SK-N-SH (cell line): ENCODE results near the gene VMP1. TPM values are rescaled to one million over a fixed set of nuclear protein-coding genes. Genes with fewer than 3 reads are reported as not detected.

Experiments used
- CTCF ChIA-PET: fragments of 300-600, 350-600 bp; formaldehyde crosslinking; extraction: SDS; loops from one replicate; lab custom pipeline; 2021; lab: Yijun Ruan, JAX
- POLR2A ChIA-PET: fragments of 350-600 bp; sonication (Branson Sonifier 250); formaldehyde crosslinking; extraction: SDS; loops from one replicate; lab custom pipeline; 2020; ENCODE audit warnings: antibody characterized with exemption, inconsistent platforms; lab: Yijun Ruan, JAX
- DNase-seq: peaks from one replicate; pipeline ENCODE4 v3.0.0; 2012
- H2AFZ ChIP-seq: fragments of 200-600 bp; sonication (generic); 2 replicates; pipeline ENCODE4 v1.8.1; 2016; ENCODE audit warnings: antibody characterized with exemption, mild to moderate bottlenecking, low read depth
- H3F3A ChIP-seq: fragments of 200-600 bp; sonication (generic); replicated peaks from 2 replicates; pipeline ENCODE3; 2016; ENCODE audit warnings: antibody characterized with exemption, mild to moderate bottlenecking; ENCODE audit not compliant: insufficient read depth
- H3K27ac ChIP-seq, 2 experiments: fragments of 200-500 bp in 1 of 2; fragments of 200-600 bp in 1 of 2; sonication (Bioruptor generic) in 1 of 2; sonication (generic), shearing (Covaris generic) in 1 of 2; 2 replicates each; pipeline versions ENCODE4 v1.5.1 to v1.6.1; 2014 to 2016; ENCODE audit warnings: low read depth in 2 of 2, inconsistent platforms in 1 of 2, low read length in 1 of 2, mild to moderate bottlenecking in 1 of 2, mixed read lengths in 1 of 2
- H3K27me3 ChIP-seq: fragments of 200-600 bp; sonication (generic), shearing (Covaris generic); 2 replicates; pipeline ENCODE4 v1.6.1; 2016; ENCODE audit warnings: mixed run types; ENCODE audit not compliant: insufficient read depth
- H3K36me3 ChIP-seq, 2 experiments: fragments of 200-500 bp in 1 of 2; fragments of 200-600 bp in 1 of 2; sonication (Bioruptor generic) in 1 of 2; sonication (generic) in 1 of 2; replicated peaks in 1 of 2; 2 replicates each; pipeline versions ENCODE3 to v1.5.1; 2014 to 2016; ENCODE audit warnings: low read length in 1 of 2, mild to moderate bottlenecking in 1 of 2; ENCODE audit not compliant: insufficient read depth in 2 of 2, control insufficient read depth in 1 of 2
- H3K4me1 ChIP-seq, 2 experiments: fragments of 200-500 bp in 1 of 2; fragments of 200-600 bp in 1 of 2; sonication (Bioruptor generic) in 1 of 2; sonication (generic), shearing (Covaris generic) in 1 of 2; 2 replicates each; pipeline versions ENCODE4 v1.5.1 to v1.6.1; 2014 to 2016; ENCODE audit warnings: low read depth in 1 of 2, low read length in 1 of 2, mixed run types in 1 of 2; ENCODE audit not compliant: insufficient read depth in 2 of 2, control insufficient read depth in 1 of 2
- H3K4me2 ChIP-seq: fragments of 200-600 bp; sonication (generic), shearing (Covaris generic); 2 replicates; pipeline ENCODE4 v1.6.1; 2017; ENCODE audit warnings: mixed run types
- H3K4me3 ChIP-seq, 2 experiments: fragments of 200-500 bp in 1 of 2; fragments of 200-600 bp in 1 of 2; sonication (Bioruptor generic) in 1 of 2; sonication (generic), shearing (Covaris generic) in 1 of 2; 2 replicates each; pipeline versions ENCODE4 v1.5.1 to v1.8.1; 2014 to 2016; ENCODE audit warnings: low read depth in 2 of 2, inconsistent platforms in 1 of 2, low read length in 1 of 2, mild to moderate bottlenecking in 1 of 2, mixed read lengths in 1 of 2, moderate library complexity in 1 of 2
- H3K79me2 ChIP-seq: fragments of 200-600 bp; sonication (generic); 2 replicates; pipeline ENCODE4 v1.8.1; 2017; ENCODE audit warnings: mild to moderate bottlenecking; ENCODE audit not compliant: insufficient read depth
- H3K9ac ChIP-seq: fragments of 200-600 bp; sonication (generic); 2 replicates; pipeline ENCODE4 v1.6.1; 2017; ENCODE audit warnings: mixed run types
- H3K9me2 ChIP-seq: fragments of 200-600 bp; sonication (generic); 2 replicates; pipeline ENCODE4 v1.6.1; 2017; ENCODE audit warnings: mixed run types
- H3K9me3 ChIP-seq: fragments of 200-600 bp; sonication (generic); 2 replicates; pipeline ENCODE4 v1.6.1; 2017; ENCODE audit warnings: mixed run types, mild to moderate bottlenecking, moderate library complexity
- H4K20me1 ChIP-seq: fragments of 200-600 bp; sonication (generic); 2 replicates; pipeline ENCODE4 v1.6.1; 2017; ENCODE audit warnings: mild to moderate bottlenecking, mixed run types; ENCODE audit not compliant: insufficient read depth
- CHD2 ChIP-seq: fragments of 150-350 bp; IDR thresholded peaks from 2 replicates; pipeline ENCODE4 v1.6.1; 2018; ENCODE audit warnings: low read length; ENCODE audit not compliant: partially characterized antibody
- CTCF ChIP-seq: fragments of 200-600 bp; sonication (generic); IDR thresholded peaks from 2 replicates; pipeline ENCODE4 v1.6.1; 2017; ENCODE audit warnings: antibody characterized with exemption, mild to moderate bottlenecking, moderate library complexity
- ELF1 ChIP-seq: IDR thresholded peaks from 2 replicates; pipeline ENCODE4 v1.4.0; 2012
- EP300 ChIP-seq, 2 experiments: IDR thresholded peaks; 2 replicates each; pipeline versions ENCODE4 v1.4.0 to v1.6.1; 2012; ENCODE audit warnings: borderline replicate concordance in 1 of 2, low read depth in 1 of 2, low read length in 1 of 2
- EZH2phosphoT487 ChIP-seq: fragments of 200-600 bp; sonication (generic); IDR thresholded peaks from 2 replicates; pipeline ENCODE4 v1.6.1; 2017; ENCODE audit warnings: low read depth, mixed run types, mild to moderate bottlenecking, antibody characterized with exemption, moderate library complexity, borderline replicate concordance
- FOSL2 ChIP-seq: IDR thresholded peaks from 2 replicates; pipeline ENCODE4 v1.4.0; 2012; ENCODE audit warnings: low read depth, mild to moderate bottlenecking, moderate library complexity, borderline replicate concordance
- GATA2 ChIP-seq: sonication (generic); formaldehyde crosslinking; IDR thresholded peaks from 2 replicates; pipeline ENCODE4 v1.5.0; 2020; ENCODE audit warnings: mild to moderate bottlenecking, missing genetic modification reagents
- IRF3 ChIP-seq: fragments of 150-350 bp; IDR thresholded peaks from 2 replicates; pipeline ENCODE4 v1.6.1; 2016; ENCODE audit warnings: mild to moderate bottlenecking, low read depth, low read length
- JUND ChIP-seq: IDR thresholded peaks from 2 replicates; pipeline ENCODE4 v1.4.0; 2012
- MAX ChIP-seq: IDR thresholded peaks from 2 replicates; pipeline ENCODE4 v1.4.0; 2012; ENCODE audit warnings: low read depth
- MEF2A ChIP-seq: IDR thresholded peaks from 2 replicates; pipeline ENCODE4 v1.4.0; 2012; ENCODE audit warnings: low read depth, borderline replicate concordance
- MXI1 ChIP-seq: IDR thresholded peaks from 2 replicates; pipeline ENCODE4 v1.6.1; 2012; ENCODE audit warnings: mild to moderate bottlenecking, low read depth, low read length, improper control_type of control experiment
- NFIC ChIP-seq: IDR thresholded peaks from 2 replicates; pipeline ENCODE4 v1.4.0; 2012; ENCODE audit warnings: borderline replicate concordance
- RAD21 ChIP-seq: IDR thresholded peaks from 2 replicates; pipeline ENCODE4 v1.6.1; 2012; ENCODE audit warnings: mild to moderate bottlenecking, low read length
- REST ChIP-seq: IDR thresholded peaks from 2 replicates; pipeline ENCODE4 v1.6.1; 2012; ENCODE audit warnings: mild to moderate bottlenecking, low read depth, low read length, moderate library complexity
- TAF1 ChIP-seq: IDR thresholded peaks from 2 replicates; pipeline ENCODE4 v1.6.1; 2012; ENCODE audit warnings: low read depth, mild to moderate bottlenecking, low read length, moderate library complexity, borderline replicate concordance
- TCF12 ChIP-seq: IDR thresholded peaks from 2 replicates; pipeline ENCODE4 v1.4.0; 2012
- USF2 ChIP-seq: fragments of 150-350 bp; IDR thresholded peaks from 2 replicates; pipeline ENCODE4 v1.6.1; 2017; ENCODE audit warnings: antibody characterized with exemption, low read length, low read depth, borderline replicate concordance
- YY1 ChIP-seq: IDR thresholded peaks from 2 replicates; pipeline ENCODE4 v1.4.0; 2012; ENCODE audit warnings: low read depth, mild to moderate bottlenecking
- WGBS: methylation state at CpG from one replicate; pipeline ENCODE4 v1.1.6; 2017; ENCODE audit warnings: low lambda C conversion rate; 5-methylcytosine and 5-hydroxymethylcytosine counted together
- polyA plus RNA-seq, 3 experiments: library from polyadenylated mRNA; depleted of rRNA; stranded (reverse); fragments of >200 nt; gene quantifications; 2 replicates each; pipeline ENCODE4 v1.2.3, GENCODE V29; 2012

VMP1 gene
- polyA plus RNA-seq, 1 of the 3 experiments (the other 2 are of a cell fraction), result 169 TPM

- TF ChIP-seq MEF2A (no peak), MAX (no peak), JUND (no peak), YY1 (no peak), ELF1 (no peak), CTCF (no peak), TCF12 (no peak)
Observed at GRCh38 chr17:59722623-59723022, 15.2 kb downstream of the VMP1 start (continued).

GRCh38 chr17:59723041-59723440, 15.6 kb downstream of the VMP1 start:
- Histone ChIP-seq H4K20me1 (peaks cover 19% of the 10 kb centered on the region; the same call in 1 of the 2 replicates), H3K27ac (no peak overlapping the region), H3K9me3 (no peaks in the 10 kb centered on the region), H3F3A (peaks cover 6% of the 10 kb centered on the region), H3K36me3 (peaks cover 0 to 4% of the 10 kb centered on the region in 2 experiments), H2AFZ (no peak overlapping the region), H3K27me3 (no peaks in the 10 kb centered on the region), H3K4me1 (peaks cover 0 to 11% of the 10 kb centered on the region in 2 experiments; a peak in 1 of 4 replicates), H3K9me2 (no peaks in the 10 kb centered on the region), H3K79me2 (peaks cover 99% of the 10 kb centered on the region), H3K4me2 (no peak overlapping the region), H3K4me3 (no peak overlapping the region), H3K9ac (no peak overlapping the region)
- ChIA-PET POLR2A (no interaction called here), CTCF (no interaction called here)
- 98% methylated on average over 1 of the region's 1 CpG for WGBS
- DNase-seq, result no peak
- TF ChIP-seq REST (no peak), RAD21 (no peak), EP300 (IDR thresholded peaks at IDR 0.05; ENCODE audit: borderline replicate concordance in 1 of 2, low read depth in 1 of 2, low read length in 1 of 2) (no peak), EZH2phosphoT487 (no peak), USF2 (no peak), NFIC (no peak), TAF1 (no peak), GATA2 (CRISPR knock-in tag) (no peak), IRF3 (no peak), MXI1 (no peak), FOSL2 (no peak), CTCF (no peak), YY1 (no peak), CHD2 (no peak)
